ENCODE results near the gene CUL7. TPM values are rescaled to one million over a fixed set of nuclear protein-coding genes. Genes with fewer than 3 reads are reported as not detected.

The CUL7 gene
- total and polyA plus RNA-seq, 10 of the 15 experiments (the other 5 are each of a cell fraction or from before 2014, with no cell fraction given) = 0.66 to 18.4 (median 10.9) TPM

- TF ChIP-seq FOXK2 (IDR thresholded peaks at IDR 0.05) = peak; percentile 86
- TF ChIP-seq FOS (IDR thresholded peaks at IDR 0.05; ENCODE audit: borderline replicate concordance, extremely low read depth, insufficient read length) = no peak
- TF ChIP-seq ASH2L (IDR thresholded peaks at IDR 0.05; ENCODE audit: borderline replicate concordance, low read depth) = no peak
- TF ChIP-seq KLF5 (IDR thresholded peaks at IDR 0.05; ENCODE audit: partially characterized antibody) = peak; percentile 30
- no peak for TF ChIP-seq BCLAF1 (IDR thresholded peaks at IDR 0.05)
- peak; percentile 29; the same call in 1 of the 2 replicates for TF ChIP-seq SREBF2 (IDR thresholded peaks at IDR 0.05; ENCODE audit: low read length)
- TF ChIP-seq ZBTB11 (CRISPR knock-in tag; IDR thresholded peaks at IDR 0.05) = no peak
- TF ChIP-seq HSF1 (IDR thresholded peaks at IDR 0.05; ENCODE audit: low read depth, low read length) = 0 out of 2 replicates have a peak, but pooled peaks have one; percentile 31
- TF ChIP-seq LARP7 (IDR thresholded peaks at IDR 0.05) = no peak
- TF ChIP-seq BRCA1 (IDR thresholded peaks at IDR 0.05; ENCODE audit: low read depth, low read length) = no peak
- TF ChIP-seq NFIC (IDR thresholded peaks at IDR 0.05; ENCODE audit: low read depth, low read length) = no peak
- 0 out of 2 replicates have a peak, but pooled peaks have one; percentile 49 for TF ChIP-seq YY1 (IDR thresholded peaks at IDR 0.05; ENCODE audit: low read depth, low read length)
- TF ChIP-seq ATF3 (IDR thresholded peaks at IDR 0.05; ENCODE audit: borderline replicate concordance, extremely low read depth, low read depth, low read length) = no peak
- peak in 1 of 2 experiments; percentile 1; a peak in 1 of 3 replicates for TF ChIP-seq EGR1 (IDR thresholded peaks at IDR 0.05; ENCODE audit: borderline replicate concordance in 1 of 2, low read depth in 2 of 2, low read length in 2 of 2)
- TF ChIP-seq HCFC1 (IDR thresholded peaks at IDR 0.05; ENCODE audit: low read length) = peak; percentile 95
- TF ChIP-seq SP1 (IDR thresholded peaks at IDR 0.05; ENCODE audit: low read depth, low read length) = peak; percentile 52
- peak; percentile 88 for TF ChIP-seq SIX5 (IDR thresholded peaks at IDR 0.05; ENCODE audit: low read depth, low read length, severe bottlenecking)
- TF ChIP-seq, protein P1, sequence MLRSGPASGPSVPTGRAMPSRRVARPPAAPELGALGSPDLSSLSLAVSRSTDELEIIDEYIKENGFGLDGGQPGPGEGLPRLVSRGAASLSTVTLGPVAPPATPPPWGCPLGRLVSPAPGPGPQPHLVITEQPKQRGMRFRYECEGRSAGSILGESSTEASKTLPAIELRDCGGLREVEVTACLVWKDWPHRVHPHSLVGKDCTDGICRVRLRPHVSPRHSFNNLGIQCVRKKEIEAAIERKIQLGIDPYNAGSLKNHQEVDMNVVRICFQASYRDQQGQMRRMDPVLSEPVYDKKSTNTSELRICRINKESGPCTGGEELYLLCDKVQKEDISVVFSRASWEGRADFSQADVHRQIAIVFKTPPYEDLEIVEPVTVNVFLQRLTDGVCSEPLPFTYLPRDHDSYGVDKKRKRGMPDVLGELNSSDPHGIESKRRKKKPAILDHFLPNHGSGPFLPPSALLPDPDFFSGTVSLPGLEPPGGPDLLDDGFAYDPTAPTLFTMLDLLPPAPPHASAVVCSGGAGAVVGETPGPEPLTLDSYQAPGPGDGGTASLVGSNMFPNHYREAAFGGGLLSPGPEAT (IDR thresholded peaks at IDR 0.05; ENCODE audit: low read depth) = peak; percentile 22; the same call in 1 of the 2 replicates
- no peak for TF ChIP-seq MYC (IDR thresholded peaks at IDR 0.05; ENCODE audit: insufficient read depth, insufficient read length, insufficient replicate concordance, low read length, severe bottlenecking)
- TF ChIP-seq POU2F2 (IDR thresholded peaks at IDR 0.05; ENCODE audit: borderline replicate concordance, low read depth, low read length) = no peak
Observed at GRCh38 chr6:43013843-43014433, 39.7 kb downstream of the CUL7 start, which contains the start of the genes KLHDC3 and MEA1 (continued).

All from GM12878 (cell line).